Adrenal gland (tissue), 5 donors: ENCODE results near the gene P2RY4.

Experiments used
- CTCF ChIP-seq, 6 experiments: fragments of 450-650 bp in 4 of 6; fragments of 200-600 bp in 2 of 6; sonication (generic) in 1 of 6; IDR thresholded peaks; 1 replicate in 5 of 6; 2 replicates in 1 of 6; pipeline versions ENCODE4 v1.5.1 to v1.8.0; 2016 to 2021; ENCODE audit warnings: antibody characterized with exemption in 6 of 6, mild to moderate bottlenecking in 2 of 6, moderate library complexity in 1 of 6
- POLR2A ChIP-seq, 2 donors: fragments of 450-650 bp; IDR thresholded peaks; one replicate each; pipeline ENCODE4 v1.6.1; 2017; ENCODE audit warnings: antibody characterized with exemption in 2 of 2, mild to moderate bottlenecking in 2 of 2, moderate library complexity in 1 of 2
- donor health status: DM: no; HTN: no; CAD: no.

GRCh38 chrX:70289793-70290770 lies 30.1 kb upstream of the P2RY4 start, which contains the start of the genes KIF4A and PDZD11:
- TF ChIP-seq CTCF (IDR thresholded peaks at IDR 0.05) = no peak
- TF ChIP-seq POLR2A (IDR thresholded peaks at IDR 0.05) = no peak
